ENCODE measurements around the gene PRRG1.

DNA sequence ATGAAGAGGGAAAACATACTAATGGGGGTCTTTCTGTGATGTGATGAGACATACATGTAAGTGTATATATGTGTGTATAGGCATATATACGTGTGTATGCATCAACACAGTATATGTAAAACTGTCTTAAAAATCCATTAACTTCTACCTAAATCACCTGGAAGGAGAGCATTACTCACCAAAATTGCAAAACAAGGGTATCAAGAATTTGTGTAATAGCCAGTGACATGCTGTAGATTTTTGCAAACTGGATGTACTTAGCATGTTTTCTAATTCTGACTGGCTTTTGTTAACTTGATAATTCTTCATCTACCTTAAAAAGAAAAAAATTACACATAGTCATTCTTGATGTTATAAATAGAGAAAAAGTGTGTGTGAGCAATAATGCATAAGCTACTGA, 104.7 kb downstream of the PRRG1 start:
- TF ChIP-seq CTCF (conservative IDR thresholded peaks at IDR 0.05; ENCODE audit: low read length) (no peak), EZH2phosphoT487 (IDR thresholded peaks at IDR 0.05; ENCODE audit: borderline replicate concordance) (no peak)

Measured in Loucy (cell line).